ENCODE data around the gene STRIP1.
A peak's percentile ranks its signal among the peaks of the same experiment; 100 is the strongest.
"Not testable (repeated sequence)": the region's sequence is repeated elsewhere in the genome, so short reads cannot be mapped to it uniquely, and the experiment has no call there.

Gene STRIP1

DNA sequence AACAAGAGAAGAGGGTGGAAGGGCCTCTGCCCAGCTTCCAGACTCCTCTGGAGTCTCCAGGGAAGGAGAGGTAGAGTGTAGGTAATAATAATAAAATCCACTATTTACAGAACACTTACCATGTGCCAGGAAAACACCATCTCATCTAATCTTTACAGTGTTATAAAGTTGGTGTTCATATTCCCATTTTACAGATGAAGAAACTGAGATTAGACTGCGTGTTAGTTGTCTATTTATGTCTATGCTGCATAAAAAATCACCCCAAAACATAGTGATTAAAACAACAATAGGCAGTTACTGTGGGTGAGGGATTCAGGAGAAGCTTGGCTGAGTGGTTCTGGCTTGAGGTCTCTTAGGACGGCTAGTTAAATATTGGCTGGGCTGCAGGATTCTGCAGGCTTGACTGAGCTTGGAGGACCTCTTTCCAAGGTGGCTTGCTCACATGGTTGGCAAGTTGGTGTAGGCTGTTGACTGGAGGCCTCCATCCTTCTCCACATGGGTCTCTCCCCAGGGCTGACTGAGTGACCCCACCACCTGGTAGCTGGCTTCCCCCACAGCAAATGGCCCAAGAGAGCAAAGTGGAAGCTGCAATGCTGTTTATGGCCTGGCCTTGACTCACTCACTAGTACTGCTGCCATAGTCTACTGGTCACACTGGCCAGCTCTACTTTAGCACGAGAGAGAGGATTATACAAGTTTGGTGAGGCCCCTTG lies 42.5 kb downstream of the STRIP1 start:
- no peak overlapping the region for H3K4me3 ChIP-seq (ENCODE audit: low read depth, low read length)
- no peak for TF ChIP-seq CTCF (IDR thresholded peaks at IDR 0.05; ENCODE audit: low read depth, low read length, missing control alignments)
- DNase-seq (ENCODE audit: low read depth), result no peak

DNA sequence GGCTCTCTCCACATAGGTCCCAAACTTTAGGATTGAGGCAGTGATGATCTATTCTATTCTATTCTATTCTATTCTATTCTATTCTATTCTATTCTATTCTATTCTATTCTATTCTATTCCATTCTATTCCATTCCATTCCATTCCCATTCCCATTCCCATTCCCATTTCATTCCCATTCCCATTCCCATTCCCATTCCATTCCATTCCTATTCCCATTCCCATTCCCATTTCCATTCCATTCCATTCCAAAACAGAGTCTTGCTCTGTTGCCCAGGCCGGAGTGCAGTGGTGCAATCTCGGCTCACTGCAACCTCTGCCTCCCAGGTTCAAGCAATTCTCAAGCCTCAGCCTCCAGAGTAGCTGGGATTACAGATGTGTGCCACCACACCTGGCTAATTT lies 45.6 kb downstream of the STRIP1 start:
- H3K4me3 ChIP-seq (ENCODE audit: low read depth, low read length); DNase-seq (ENCODE audit: low read depth): not testable (repeated sequence)

DNA sequence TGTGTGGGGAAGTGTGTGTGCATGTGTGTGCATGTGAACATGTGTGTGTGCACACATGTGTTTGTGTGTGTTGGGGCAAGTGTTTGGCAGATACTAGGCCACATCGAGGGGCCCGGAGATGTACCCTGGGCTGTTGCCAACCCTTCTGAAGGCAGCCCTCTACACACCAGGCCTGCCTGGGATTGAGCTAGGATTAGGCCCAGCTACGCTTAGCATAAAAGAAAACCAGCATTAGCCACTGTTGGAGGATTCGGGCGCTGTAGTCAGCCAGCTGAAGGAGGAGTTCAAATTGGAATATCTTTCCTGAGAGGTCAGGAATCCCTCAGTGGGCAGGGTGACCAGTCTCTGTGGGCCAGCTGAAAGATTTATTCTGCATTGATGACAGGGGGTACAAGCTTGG lies 46.6 kb downstream of the STRIP1 start:
- no peak overlapping the region for H3K4me3 ChIP-seq (ENCODE audit: low read depth, low read length)
- DNase-seq (ENCODE audit: low read depth), result no peak
- TF ChIP-seq CTCF (IDR thresholded peaks at IDR 0.05; ENCODE audit: low read depth, low read length, missing control alignments), result no peak

DNA sequence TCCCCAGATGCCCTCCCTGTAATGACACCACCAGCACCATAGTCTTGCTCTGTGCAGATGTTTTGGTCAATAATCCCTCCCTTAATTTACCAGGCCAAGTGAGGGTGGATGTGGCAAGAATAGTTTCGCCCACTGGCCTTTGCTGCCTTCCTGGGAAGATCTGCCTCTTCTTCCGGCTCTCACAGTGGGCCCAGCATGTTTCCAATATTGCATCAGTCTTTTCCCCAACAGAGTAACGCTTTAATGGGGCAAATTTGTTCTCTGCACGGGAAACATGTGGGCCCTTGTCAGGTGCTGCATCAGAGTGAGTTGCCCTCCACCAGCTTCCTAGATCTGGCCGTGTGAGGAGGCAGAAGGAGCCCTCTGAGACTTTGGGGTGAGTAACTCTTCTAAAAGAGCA lies 48.1 kb downstream of the STRIP1 start:
- no peak for DNase-seq (ENCODE audit: low read depth)
- TF ChIP-seq CTCF (IDR thresholded peaks at IDR 0.05; ENCODE audit: low read depth, low read length, missing control alignments), result no peak
- no peak overlapping the region for H3K4me3 ChIP-seq (ENCODE audit: low read depth, low read length)

DNA sequence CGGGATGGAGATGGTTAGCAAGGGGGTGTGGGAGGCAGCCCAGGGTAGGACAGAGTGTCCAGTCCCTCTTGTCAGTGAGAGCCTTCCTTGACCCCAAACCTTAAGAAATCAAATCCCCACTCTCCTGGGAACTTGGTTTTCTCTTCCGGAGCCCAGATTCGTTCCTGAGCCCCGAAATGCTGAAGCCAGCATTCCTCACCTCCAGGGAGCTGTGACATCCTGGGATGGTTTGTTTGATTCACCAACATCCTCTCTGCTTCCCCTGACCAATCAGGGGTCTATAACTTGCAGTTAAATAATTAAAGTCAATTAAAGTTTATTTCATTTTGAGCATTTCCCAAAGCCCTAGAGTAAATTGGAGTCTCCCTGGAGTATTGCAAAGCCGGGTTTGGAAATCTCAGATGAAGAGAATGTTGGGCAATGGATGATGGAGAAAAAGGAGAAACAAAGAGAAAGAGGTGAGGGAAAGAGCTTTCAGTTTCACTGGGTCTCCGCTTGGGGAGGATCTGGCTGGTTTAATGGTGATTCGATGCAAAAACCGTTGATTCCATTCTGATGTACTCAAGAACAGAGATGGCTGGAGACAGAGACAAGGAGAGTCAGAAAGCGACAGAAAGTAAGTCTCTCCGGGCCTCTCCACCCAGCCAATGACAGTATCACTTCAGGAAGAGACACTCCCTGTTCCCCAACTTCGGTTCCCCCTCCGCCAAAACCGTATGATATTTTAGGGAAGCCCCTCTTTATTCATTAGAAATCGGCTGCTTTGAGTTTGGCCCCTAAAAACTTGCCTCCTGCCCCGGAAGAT lies 48.8 kb downstream of the STRIP1 start:
- no peak for TF ChIP-seq CTCF (IDR thresholded peaks at IDR 0.05; ENCODE audit: low read depth, low read length, missing control alignments)
- DNase-seq (ENCODE audit: low read depth), result no peak
- H3K4me3 ChIP-seq (ENCODE audit: low read depth, low read length), result peak overlapping the region; percentile 52

DNA sequence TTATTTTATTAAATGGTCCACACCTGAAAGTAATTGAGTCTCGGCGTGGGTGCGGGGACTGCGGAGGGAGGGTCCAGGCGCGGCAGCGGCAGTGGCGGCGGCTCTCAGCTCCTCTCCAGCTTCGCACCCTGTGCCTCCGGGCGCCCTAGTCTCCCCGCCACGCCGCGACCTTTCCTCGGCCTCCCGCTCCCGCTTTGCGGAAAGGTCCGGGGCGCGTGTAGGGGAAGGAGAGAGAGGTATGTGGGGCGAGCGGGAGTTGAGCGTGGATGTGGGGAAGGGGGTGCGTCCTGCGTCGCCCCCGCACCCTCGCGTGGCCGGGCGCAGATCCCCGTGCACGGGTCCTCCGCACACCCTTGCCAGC lies 49.4 kb downstream of the STRIP1 start:
- DNase-seq (ENCODE audit: low read depth), result no peak
- peak overlapping the region; percentile 52 for H3K4me3 ChIP-seq (ENCODE audit: low read depth, low read length)
- TF ChIP-seq CTCF (IDR thresholded peaks at IDR 0.05; ENCODE audit: low read depth, low read length, missing control alignments), result no peak

DNA sequence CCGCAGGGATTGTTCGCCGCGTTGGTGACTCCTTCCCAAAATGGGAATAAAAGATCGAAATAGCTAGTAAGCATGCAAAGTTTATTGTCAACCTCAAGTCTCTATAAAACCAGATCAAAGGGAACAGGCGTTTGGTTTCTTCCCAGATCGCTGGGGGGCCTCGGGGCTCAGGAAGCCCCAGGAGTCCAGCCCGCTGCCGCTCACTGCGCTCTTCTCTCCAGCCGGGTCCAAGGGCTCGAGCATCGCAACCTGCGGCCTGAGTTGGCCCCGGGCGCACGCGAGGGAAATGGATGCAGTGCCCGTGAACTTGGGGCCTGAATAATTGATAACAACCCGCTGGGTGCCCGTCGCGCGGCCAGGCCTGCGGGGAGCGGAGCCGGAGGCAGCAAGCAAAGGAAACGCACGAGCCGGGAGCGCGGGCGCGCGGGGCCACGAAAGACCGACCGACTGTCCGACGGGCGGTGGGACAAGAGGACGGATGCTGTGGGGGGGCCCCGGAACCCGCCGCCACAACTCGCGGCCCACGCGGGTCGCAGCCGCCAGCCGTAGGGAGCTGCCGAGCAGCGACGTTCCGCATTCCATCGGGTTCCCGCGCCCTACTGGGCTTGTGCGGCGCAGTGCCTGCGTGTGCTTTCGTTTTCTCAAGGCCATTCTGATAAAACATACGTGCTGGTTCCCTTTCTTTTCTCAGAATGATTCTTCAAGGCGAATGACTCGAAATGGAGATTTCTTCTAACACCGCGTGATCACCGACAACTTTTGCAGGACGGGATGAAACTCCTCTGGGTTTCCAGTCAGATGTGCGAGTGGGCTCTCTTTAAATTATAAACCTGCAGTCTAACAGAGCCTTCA lies 50.0 kb downstream of the STRIP1 start:
- no peak for DNase-seq (ENCODE audit: low read depth)
- TF ChIP-seq CTCF (IDR thresholded peaks at IDR 0.05; ENCODE audit: low read depth, low read length, missing control alignments), result no peak
- H3K4me3 ChIP-seq (ENCODE audit: low read depth, low read length), result peak overlapping the region; percentile 52

Measured in GM12864 (cell line).